GM18873 (cell line): Measurements from ENCODE around the gene RBMS3.
"Not testable (repeated sequence)": the region's sequence is repeated elsewhere in the genome, so short reads cannot be mapped to it uniquely, and the experiment has no call there.

Source experiments
- ATAC-seq: cut with Tn5 transposase; IDR thresholded peaks from one replicate; pipeline ENCODE4 v1.9.1; 2021; ENCODE audit warnings: mild to moderate bottlenecking, moderate library complexity, moderate number of reproducible peaks; ENCODE audit not compliant: unreplicated experiment, low FRiP score

Gene RBMS3

DNA sequence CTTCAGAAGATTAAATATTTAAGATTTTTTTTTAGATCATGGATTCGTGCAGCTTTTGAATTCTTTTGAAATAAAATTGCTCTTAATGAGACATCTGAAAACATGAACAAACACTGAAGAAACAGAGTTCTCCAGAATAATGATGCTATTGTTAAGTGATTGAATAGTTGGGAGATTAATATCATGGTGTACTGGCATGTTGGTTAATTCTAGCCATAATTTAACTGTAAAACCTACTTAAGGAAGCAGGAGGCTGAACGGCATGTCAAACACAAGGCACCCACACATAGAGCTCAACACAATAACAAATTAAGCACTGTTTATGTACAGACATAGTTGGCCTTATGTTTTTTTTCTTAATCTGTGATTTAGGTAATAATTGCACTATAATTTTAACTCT lies 185.6 kb downstream of the RBMS3 start:
- ATAC-seq = no peak

DNA sequence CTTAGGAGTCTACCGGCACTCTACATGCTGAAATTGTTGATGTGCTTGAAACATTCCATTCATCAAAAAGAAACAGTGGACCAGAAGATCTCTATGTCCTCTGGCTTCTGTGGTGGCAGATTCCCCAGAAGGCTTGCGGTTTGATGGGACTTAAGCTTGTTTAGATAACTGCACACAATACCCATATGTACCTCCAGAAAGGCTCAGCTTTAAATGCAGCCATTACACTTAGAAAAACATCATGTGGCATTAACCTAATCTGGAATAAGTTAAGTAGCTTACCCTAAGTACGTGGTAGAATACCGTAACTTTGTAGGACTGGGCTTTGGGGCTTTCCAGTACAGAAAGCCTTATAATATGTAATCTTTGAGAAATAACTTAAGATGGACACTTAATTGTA lies 187.3 kb downstream of the RBMS3 start:
- ATAC-seq = no peak

DNA sequence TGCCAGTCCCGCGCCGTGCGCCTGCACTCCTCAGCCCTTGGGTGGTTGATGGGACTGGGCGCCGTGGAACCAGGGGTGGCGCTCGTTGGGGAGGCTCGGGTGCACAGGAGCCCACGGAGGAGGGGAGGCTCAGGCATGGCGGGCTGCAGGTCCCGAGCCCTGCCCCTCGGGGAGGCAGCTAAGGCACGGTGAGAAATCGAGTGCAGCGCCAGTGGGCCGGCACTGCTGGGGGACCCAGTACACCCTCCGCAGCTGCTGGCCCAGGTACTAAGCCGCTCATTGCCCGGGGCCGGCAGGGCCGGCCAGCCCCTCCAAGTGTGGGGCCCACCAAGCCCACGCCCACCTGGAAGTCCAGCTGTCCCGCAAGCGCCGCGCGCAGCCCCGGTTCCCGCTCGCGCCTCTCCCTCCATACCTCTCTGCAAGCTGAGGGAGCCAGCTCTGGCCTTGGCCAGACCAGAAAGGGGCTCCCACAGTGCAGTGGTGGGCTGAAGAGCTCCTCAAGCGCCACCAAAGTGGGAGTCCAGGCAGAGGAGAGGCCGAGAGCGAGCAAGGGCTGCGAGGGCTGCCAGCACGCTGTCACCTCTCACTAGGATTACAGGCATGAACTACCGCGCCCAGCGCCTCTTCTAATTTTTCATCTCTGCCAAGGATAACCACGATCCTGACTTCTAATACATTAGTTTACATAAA lies 192.8 kb downstream of the RBMS3 start:
- ATAC-seq = not testable (repeated sequence)

DNA sequence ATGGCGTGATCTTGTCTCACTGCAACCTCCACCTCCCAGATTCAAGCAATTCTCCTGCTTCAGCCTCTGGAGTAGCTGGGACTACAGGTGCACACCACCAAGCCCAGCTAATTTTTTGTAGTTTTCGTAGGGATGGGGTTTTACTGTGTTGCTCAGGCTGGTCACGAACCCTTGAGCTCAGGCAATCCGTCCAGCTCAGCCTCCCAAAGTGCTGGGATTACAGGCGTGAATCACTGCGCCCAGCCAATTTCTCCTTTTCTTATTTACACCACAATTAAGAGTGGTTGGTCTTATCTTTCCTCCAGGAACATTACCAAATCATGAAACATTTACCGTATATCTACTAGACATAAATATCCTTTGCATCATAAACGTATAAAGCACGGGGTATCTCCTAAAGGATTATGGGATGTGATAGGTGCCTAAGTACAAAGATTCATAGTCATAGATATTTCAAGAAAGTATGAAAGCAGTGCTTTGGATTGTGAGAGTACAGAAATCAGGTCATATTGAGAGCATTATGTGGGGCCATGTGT lies 194.5 kb downstream of the RBMS3 start:
- no peak for ATAC-seq

DNA sequence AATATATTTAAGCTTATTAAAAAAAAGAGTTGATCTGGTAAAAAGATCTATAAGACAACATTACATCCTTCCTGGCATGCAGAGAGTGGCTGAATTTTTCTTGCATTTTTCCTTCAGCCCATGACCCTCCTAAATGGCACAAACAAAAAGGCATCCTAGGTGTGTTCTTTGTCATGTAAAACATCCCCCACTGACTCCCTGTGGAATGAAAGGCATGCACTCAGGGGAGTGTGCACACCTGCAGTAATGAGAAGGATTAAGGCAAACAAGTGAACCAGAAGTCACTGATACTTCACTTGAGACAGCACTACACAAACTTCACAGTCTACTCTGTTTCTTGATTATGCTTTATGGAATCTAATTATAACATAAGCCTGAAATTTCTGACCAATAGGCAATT lies 195.0 kb downstream of the RBMS3 start:
- no peak for ATAC-seq

DNA sequence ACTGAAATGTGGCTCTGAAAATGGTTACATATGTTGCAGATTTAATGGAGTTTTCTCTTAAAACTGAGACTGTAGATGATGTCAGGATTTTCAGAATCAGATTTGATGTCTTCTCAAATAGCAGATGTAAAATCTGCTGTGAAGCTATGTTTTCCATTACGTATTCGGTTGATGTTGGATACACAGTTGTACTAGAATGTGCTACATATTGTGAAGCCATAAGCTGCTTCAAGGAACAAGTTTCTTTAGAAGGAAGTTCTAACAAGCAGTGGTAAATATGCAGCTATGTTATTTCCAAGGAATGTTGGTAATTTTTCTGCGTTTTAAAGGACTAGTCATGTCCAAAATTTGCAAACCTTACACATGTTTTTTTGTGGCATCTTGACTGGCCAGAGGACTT lies 197.7 kb downstream of the RBMS3 start:
- no peak for ATAC-seq

DNA sequence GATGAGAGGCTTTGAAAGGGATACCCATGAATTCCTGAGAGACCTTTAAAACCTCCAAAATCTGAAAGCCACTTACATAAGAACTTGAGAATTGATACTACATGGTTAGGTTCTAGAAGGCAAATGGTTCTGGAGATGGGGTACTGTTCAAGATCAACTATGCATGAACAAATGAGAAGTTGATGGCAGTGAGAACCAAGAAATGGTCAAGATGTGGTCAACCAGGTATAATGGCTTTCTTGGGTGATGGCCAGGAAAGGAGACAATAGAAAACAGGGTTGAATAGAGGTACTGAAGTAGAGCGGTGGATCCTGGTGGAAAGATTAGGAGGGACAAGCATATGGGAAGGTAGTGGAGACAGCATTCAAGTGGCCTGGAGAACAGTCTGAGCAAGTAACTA lies 200.4 kb downstream of the RBMS3 start:
- no peak for ATAC-seq

DNA sequence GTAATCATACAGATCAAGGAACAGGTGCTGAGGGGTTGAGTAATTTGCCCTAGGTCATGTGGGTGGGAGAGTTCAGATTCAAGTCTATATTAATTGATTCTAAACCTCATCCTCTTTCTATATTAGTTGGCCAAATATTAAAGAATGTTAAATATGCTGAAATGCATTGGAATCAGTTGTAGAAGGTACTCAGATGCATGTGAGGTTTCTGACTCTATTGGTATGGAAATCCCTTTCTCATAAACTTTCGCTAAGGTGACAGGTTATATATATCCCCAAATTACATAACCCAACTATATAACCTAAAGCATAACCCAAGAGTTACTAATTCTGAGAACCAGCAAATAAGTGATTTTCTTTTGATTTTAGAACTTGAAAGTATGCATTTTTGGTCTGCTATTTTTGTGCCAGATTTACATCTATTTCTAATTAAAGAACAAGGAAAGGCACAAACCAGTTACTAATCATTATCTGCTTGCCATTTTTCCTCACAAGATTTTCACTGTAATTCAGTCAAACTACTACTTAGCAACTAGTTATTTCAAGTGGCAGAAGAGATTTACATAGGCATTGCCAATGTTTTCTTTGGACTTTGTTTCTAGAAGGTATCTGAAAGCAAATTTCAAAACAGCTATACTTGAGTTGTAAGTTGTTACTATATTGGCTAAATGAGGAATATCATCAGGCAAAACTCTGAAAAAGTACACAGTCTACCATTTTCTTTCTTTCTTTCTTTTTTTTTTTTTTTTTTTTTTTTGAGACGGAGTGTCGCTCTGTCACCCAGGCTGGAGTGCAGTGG lies 201.3 kb downstream of the RBMS3 start:
- no peak for ATAC-seq

DNA sequence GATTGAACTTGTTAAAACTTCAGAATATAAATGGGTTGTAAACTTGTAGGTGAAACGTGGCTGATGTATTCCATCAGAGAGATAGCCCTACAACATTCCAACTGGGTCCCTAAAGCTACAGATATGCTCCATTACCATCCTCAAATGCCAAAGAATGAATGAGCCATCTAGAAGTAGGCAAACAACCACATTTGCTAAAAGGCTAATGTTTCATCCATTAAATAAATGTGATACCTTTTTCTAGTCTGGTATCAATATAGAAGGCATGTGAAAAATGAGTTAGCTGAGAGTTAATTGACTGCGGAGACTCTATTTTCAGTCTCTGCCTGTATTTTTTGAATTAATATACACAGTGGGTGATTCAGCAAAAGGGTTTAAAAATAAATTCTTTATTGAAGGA lies 203.8 kb downstream of the RBMS3 start:
- ATAC-seq = no peak

DNA sequence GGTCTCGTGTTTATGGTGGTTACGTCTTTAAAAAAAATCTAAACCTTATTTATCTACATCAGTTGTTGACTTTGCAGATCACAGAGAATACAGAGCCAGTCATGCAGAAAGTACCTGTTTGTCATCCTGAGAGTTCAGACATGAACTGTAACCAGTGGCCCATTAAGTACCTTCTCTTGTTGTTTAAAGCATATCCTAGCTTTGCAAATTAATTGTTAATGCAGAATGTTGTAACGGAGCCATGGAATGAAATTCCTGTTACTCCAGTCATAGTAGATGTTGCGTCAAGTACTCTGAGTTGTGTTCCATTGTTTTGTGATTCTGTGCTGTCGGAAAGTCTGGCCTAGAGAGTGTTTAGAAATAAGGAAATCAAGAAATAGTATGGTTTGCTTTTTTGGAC lies 205.2 kb downstream of the RBMS3 start:
- no peak for ATAC-seq

DNA sequence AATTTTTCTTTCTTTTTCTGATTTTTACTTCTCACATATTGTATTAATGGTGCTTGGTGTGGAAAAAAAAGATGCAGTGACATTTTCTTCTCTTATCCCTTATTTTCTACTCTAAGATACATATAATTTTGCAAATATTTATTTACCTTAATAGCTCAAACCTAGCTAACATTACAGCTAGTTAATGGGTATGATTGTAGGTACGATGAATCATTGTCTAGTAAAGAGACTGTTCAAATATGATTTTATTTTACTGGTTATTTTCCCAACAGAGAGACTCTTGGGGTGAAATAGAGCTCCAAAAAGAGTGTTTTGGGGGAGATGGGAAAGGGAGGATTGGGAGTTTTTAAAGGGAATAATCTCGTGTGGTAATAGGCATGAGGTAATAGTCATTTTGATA lies 206.0 kb downstream of the RBMS3 start:
- no peak for ATAC-seq

DNA sequence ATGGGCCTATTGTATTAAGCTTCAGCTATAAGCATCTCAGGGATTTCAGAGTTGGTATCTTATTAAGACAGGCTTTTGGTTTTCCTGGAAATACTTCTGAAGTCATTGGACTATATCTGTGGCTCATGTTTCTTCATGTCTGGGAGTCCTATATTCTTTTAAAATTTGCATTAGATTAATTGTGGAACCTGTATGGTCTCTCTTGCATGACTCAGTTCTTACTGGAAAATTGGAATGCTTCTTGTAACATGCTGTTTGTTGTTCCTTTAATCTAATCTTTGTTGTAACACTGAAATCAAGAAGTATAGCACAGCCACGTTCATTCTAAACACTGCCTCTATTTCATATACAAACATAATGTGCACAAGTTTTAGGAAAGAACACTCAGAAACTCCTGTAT lies 208.1 kb downstream of the RBMS3 start:
- no peak for ATAC-seq

DNA sequence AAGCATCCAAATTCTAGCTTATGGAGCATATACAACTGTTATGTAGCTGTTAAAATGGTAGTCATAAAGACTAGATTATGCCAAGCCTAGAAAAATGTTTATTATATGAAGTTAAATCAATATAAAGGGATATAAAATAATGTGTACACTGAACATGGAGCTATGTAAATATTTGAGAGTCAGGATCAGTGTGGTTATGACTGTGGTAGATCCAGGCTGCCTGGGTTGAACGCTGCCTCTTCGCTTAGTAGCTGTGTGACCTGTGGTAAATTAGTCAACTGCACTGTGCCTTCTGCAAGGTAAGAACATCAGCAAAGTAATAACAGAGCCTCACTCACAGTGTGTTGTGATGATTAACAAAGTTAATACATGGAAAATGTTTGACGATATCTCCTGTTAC lies 212.2 kb downstream of the RBMS3 start:
- no peak for ATAC-seq

DNA sequence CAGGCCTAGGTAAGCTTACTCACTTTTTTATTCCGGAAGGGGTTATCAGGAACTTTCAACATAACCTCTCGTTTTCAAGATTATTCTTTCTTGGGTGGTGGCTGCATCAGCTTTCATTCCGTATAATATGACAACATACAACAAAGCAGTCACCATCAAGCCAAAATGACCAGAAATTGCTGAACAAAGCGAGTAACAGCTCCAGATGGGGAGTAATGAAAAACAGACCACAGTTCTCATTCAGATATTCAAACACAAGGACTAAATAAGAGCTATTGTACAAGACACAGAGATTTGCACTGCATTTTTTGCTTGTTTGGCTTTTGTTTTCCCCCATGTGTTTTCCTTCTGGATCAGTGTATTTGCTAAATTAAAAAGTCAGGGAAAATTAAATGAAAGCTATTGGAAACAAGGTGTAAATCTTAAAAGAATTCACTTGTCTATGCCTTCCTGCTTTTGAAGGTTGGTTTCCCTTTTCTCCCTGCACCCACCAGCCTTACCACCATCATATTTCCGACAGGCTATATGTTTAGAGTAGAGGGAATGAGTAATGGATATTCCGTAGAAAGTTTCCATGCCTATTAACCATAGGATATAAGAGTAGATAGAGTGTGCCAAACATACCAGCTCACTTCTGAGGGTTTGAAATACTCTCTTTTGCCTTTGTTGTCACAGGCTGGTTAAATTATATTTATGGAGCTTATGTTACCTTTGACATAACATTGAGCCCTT lies 213.6 kb downstream of the RBMS3 start:
- no peak for ATAC-seq

DNA sequence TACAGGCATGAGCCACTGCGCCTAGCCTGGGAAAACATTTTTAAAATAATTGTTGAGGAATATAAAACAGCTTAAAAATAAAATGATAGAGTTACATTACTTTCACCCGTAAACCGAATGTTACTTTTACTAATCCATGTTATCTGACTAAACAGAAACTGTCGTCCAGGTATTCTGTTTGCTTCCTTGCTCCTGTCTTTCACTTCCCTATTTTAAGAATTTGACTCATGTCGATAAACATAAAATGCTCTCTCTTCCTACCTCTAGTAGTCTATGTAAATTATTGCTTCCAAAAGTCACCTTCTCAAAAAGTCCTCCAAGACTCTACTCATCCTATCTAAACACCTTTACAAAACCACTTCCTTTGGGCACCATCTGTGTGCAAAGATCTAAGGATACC lies 216.4 kb downstream of the RBMS3 start:
- ATAC-seq = no peak

DNA sequence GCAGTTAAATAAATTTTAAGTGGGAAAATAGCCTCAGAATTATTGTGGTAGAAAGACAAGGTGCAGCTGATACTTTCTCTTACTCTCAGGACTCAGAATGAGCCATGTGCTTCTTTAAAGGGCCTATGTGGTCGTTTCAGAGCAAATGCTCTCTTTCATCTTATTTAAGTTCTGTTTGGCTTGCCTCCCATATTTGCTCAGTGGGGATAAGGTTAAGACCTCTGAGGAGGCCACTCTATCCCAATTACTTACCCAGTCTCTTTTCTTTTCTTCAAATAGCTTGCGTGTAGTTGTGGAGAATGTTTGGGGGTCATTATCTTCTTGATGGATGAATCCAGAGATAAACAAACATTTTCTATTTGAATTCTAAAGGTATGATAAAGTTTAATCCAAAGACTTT lies 221.9 kb downstream of the RBMS3 start:
- no peak for ATAC-seq

DNA sequence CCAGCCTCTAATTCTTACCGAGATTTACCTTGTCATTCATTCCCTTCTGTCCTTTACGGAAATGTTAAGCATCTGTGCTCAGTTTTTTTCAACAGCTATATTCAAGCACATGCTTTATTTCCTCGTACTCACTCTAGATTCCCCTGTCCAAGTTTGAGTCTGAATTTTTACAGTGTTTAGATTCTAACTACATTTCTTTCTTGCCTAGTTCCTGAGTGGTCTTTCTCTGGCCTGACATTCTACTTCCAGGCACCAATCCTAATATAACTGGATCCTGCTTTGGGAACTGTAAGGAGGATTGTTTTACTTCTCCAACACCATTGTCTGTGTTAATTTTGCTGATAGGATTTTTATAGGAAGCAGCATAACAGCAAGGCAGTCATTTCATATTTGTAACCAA lies 222.4 kb downstream of the RBMS3 start:
- ATAC-seq = no peak

DNA sequence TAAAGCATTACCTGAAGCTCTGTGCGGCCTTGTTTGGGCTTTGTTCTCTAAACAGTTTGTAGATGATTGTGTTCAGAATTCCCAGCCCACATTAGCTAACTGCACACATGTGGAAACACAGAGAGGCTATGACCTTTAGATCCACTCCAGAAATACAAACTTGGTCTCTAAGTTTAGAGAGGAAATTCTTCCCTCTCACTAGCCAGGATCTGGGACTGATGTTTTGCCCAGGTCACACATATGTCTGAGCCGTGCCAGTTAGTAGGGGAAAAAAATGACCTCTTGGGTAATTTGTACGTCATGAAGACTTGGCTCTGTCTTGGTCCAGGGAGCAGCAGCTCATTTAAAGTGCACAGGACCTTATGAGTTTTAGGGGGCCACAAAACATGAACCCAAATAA lies 223.1 kb downstream of the RBMS3 start:
- no peak for ATAC-seq

DNA sequence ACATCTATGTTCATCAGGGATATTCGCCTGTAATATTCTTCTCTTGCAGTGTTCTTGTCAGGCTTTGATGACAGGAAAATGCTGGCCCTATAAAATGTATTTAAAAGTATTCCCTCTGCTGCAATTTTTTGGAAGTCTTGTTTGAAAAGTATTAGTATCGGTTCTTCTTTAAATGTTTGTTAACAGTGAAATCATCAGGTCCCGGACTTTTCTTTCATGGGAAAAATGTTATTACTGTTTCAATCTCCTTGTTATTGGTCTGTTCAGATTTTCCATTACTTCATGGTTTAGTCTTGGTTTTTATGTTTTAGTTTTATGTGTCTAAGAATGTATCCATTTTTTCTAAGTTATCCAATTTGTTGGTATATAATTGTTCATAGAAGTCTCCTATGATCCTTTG lies 225.6 kb downstream of the RBMS3 start:
- no peak for ATAC-seq

DNA sequence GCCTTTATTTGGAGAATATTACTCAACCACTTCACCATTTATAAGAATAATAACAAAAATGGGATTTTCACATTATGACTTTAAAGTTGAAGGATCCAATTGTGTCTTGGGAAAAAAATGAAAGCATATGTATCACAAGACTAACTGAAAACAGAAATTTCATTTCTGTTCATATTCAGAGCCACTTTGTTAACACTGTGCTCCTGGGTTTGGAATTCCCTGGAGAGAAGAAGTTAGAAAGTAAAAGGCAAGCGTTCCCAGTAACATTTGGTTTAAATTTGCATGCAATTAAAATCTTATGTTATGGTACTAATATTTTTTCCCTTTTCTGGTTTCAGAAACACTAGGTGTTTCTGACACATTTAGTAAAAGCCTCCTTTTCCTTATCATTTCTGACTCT lies 230.8 kb downstream of the RBMS3 start:
- no peak for ATAC-seq

DNA sequence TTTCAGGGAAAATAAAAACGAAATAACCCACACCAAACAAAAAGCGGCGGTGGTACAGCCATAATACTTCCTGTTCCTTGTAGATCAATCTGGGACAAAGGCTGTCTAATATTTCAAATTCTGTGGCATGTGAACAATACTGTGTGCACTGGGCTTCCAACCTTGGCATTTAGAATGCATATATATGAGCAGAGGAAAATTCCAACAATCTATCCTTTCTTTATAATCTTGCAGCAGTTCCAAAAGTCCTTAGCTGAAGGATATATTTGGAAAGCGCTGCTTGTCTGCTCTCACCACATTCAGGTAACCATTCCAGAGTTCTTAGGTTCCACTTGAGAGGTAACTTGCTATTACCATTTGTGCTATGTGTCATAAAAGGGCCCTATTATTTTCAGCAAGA lies 231.8 kb downstream of the RBMS3 start:
- ATAC-seq = no peak
